Ishikawa (cell line): ENCODE data around the gene KAT6B.

Source experiments
- CEBPB ChIP-seq: IDR thresholded peaks from 2 replicates; pipeline ENCODE4 v1.6.1; 2012
- CREB1 ChIP-seq: IDR thresholded peaks from 2 replicates; pipeline ENCODE4 v1.6.1; 2012; ENCODE audit warnings: low read depth
- EGR1 ChIP-seq: IDR thresholded peaks from 2 replicates; pipeline ENCODE4 v1.6.1; 2012
- EP300 ChIP-seq: IDR thresholded peaks from 2 replicates; pipeline ENCODE4 v1.6.1; 2012; ENCODE audit warnings: borderline replicate concordance
- MAX ChIP-seq: IDR thresholded peaks from 2 replicates; pipeline ENCODE4 v1.6.1; 2012
- NFIC ChIP-seq: IDR thresholded peaks from 2 replicates; pipeline ENCODE4 v1.6.1; 2012
- RAD21 ChIP-seq: IDR thresholded peaks from 2 replicates; pipeline ENCODE4 v1.6.1; 2012; ENCODE audit warnings: low read depth
- REST ChIP-seq: IDR thresholded peaks from 2 replicates; pipeline ENCODE4 v1.6.1; 2012; ENCODE audit warnings: low read depth, mild to moderate bottlenecking
- TAF1 ChIP-seq: IDR thresholded peaks from 2 replicates; pipeline ENCODE4 v1.6.1; 2012; ENCODE audit warnings: low read depth, mild to moderate bottlenecking
- TCF12 ChIP-seq: IDR thresholded peaks from 2 replicates; pipeline ENCODE4 v1.6.1; 2012; ENCODE audit warnings: low read depth
- USF1 ChIP-seq: IDR thresholded peaks from 2 replicates; pipeline ENCODE4 v1.6.1; 2012
- YY1 ChIP-seq: IDR thresholded peaks from 2 replicates; pipeline ENCODE4 v1.6.1; 2012; ENCODE audit warnings: low read depth
- ZBTB7A ChIP-seq: IDR thresholded peaks from 2 replicates; pipeline ENCODE4 v1.6.1; 2012; ENCODE audit warnings: low read depth

- TF ChIP-seq EP300 (no peak), RAD21 (no peak), EGR1 (no peak), USF1 (no peak), YY1 (no peak), TAF1 (no peak), TCF12 (no peak), REST (no peak), MAX (no peak), ZBTB7A (no peak), CEBPB (no peak), NFIC (no peak), CREB1 (no peak)
Observed at GRCh38 chr10:74913377-74913979, 87.1 kb downstream of the KAT6B start.
